Activated naive CD4-positive, alpha-beta T cell treated with anti-CD3 and anti-CD28 coated beads, Interleukin-2, amount 10 ng/mL, durations not matched to agents 7 days and 5 days (primary cell): ENCODE data around the gene PGP.
"Not testable (repeated sequence)": the region's sequence is repeated elsewhere in the genome, so short reads cannot be mapped to it uniquely, and the experiment has no call there.

Experiments
- CTCF ChIA-PET: fragments of 350-600 bp; sonication (Branson Sonifier 250); formaldehyde crosslinking; loops from one replicate; lab custom pipeline; 2021; ENCODE audit warnings: antibody characterized with exemption; lab: Charles Lee
- DNase-seq: peaks from one replicate; pipeline ENCODE4 v3.0.0-alpha.2; 2020
- H3K27ac Mint-ChIP-seq: one replicate; pipeline ENCODE4 v1.8.0; 2021; ENCODE audit warnings: mild to moderate bottlenecking, moderate library complexity, mixed read lengths
- H3K27me3 Mint-ChIP-seq: one replicate; pipeline ENCODE4 v1.8.0; 2021; ENCODE audit warnings: mild to moderate bottlenecking, mixed read lengths
- H3K36me3 Mint-ChIP-seq: one replicate; pipeline ENCODE4 v1.8.0; 2021; ENCODE audit warnings: mixed read lengths
- H3K4me1 Mint-ChIP-seq: one replicate; pipeline ENCODE4 v1.8.0; 2021; ENCODE audit warnings: mixed read lengths
- H3K4me3 Mint-ChIP-seq: one replicate; pipeline ENCODE4 v1.8.0; 2021; ENCODE audit warnings: mild to moderate bottlenecking, moderate library complexity, mixed read lengths
- H3K9me3 Mint-ChIP-seq: one replicate; pipeline ENCODE4 v1.8.0; 2021; ENCODE audit warnings: mixed read lengths

The PGP gene

GRCh38 chr16:2214719-2214968, at the start of gene PGP:
Gene PGP (minus strand): TSS chr16:2214840. CDS start chr16:2214777, 63 bp downstream.
- Mint-ChIP-seq H3K9me3 (no peaks in the 10 kb centered on the region), H3K27ac (peak within 1 kb of the TSS; percentile 89), H3K4me3 (peak within 1 kb of the TSS; percentile 80), H3K27me3 (no peaks in the 10 kb centered on the region), H3K4me1 (peaks cover 29% of the 10 kb centered on the region), H3K36me3 (peaks cover 5% of the 10 kb centered on the region)
- no peak for DNase-seq
- CTCF ChIA-PET, result interaction anchor here (1.0 to 1.5 kb wide), 2 partner anchors 20 to 37 kb away, joined by 3 to 5 read pairs; partner anchors contain the start of gene ECI1

GRCh38 chr16:2263026-2263425, 48.4 kb upstream of the PGP start:
- DNase-seq, H3K27ac Mint-ChIP-seq, H3K27me3 Mint-ChIP-seq, H3K9me3 Mint-ChIP-seq, H3K4me3 Mint-ChIP-seq: not testable (repeated sequence)
- Mint-ChIP-seq H3K36me3 (peaks cover 48% of the 10 kb centered on the region), H3K4me1 (peaks cover 27% of the 10 kb centered on the region)
- CTCF ChIA-PET, result interaction anchor here (0.8 to 1.0 kb wide), 3 partner anchors 9 to 13 kb away, joined by 3 to 5 read pairs (median 3); partner anchors contain the start of gene ECI1

- Mint-ChIP-seq H3K9me3 (no peaks in the 10 kb centered on the region), H3K27me3 (no peaks in the 10 kb centered on the region), H3K36me3 (peaks cover 59% of the 10 kb centered on the region), H3K27ac (no peak overlapping the region), H3K4me3 (no peak overlapping the region), H3K4me1 (peaks cover 12% of the 10 kb centered on the region)
- no peak for DNase-seq
- CTCF ChIA-PET, result interaction anchor here (0.7 kb wide), 1 partner anchor 65 kb away, joined by 3 read pairs; no protein-coding TSS in a partner anchor
Measured at GRCh38 chr16:2260250-2260649, 45.6 kb upstream of the PGP start.

GRCh38 chr16:2258530-2258929, 43.9 kb upstream of the PGP start:
- H3K27ac Mint-ChIP-seq, H3K4me3 Mint-ChIP-seq, CTCF ChIA-PET, H3K9me3 Mint-ChIP-seq, H3K27me3 Mint-ChIP-seq, DNase-seq, H3K4me1 Mint-ChIP-seq: not testable (repeated sequence)
- peaks cover 57% of the 10 kb centered on the region for H3K36me3 Mint-ChIP-seq

GRCh38 chr16:2257726-2258125, 43.1 kb upstream of the PGP start:
- H3K9me3 Mint-ChIP-seq, result no peaks in the 10 kb centered on the region
- no peaks in the 10 kb centered on the region for H3K4me1 Mint-ChIP-seq
- H3K27me3 Mint-ChIP-seq, result no peaks in the 10 kb centered on the region
- H3K27ac Mint-ChIP-seq, result peak overlapping the region; percentile 65
- CTCF ChIA-PET, result no interaction called here
- H3K36me3 Mint-ChIP-seq, result peaks cover 59% of the 10 kb centered on the region
- DNase-seq, result no peak
- H3K4me3 Mint-ChIP-seq, result no peak overlapping the region

- Mint-ChIP-seq H3K27me3 (no peaks in the 10 kb centered on the region), H3K27ac (no peak overlapping the region), H3K9me3 (no peaks in the 10 kb centered on the region), H3K4me1 (peaks cover 2% of the 10 kb centered on the region), H3K36me3 (peaks cover 54% of the 10 kb centered on the region), H3K4me3 (no peak overlapping the region)
- no peak for DNase-seq
- CTCF ChIA-PET, result interaction anchor here (1.5 kb wide), 1 partner anchor 62 kb away, joined by 5 read pairs; no protein-coding TSS in a partner anchor
Measured at GRCh38 chr16:2256531-2257140, 42.0 kb upstream of the PGP start.

- CTCF ChIA-PET, result interaction anchor here (2.5 kb wide), 1 partner anchor 250 kb away, joined by 8 read pairs; no protein-coding TSS in a partner anchor
- Mint-ChIP-seq H3K27me3 (no peaks in the 10 kb centered on the region), H3K4me3 (no peak overlapping the region), H3K4me1 (peaks cover 13% of the 10 kb centered on the region), H3K27ac (peak overlapping the region; percentile 38), H3K9me3 (no peaks in the 10 kb centered on the region), H3K36me3 (peaks cover 43% of the 10 kb centered on the region)
- DNase-seq, result no peak
Measured at GRCh38 chr16:2253293-2253692, 38.7 kb upstream of the PGP start.

- Mint-ChIP-seq H3K36me3 (peaks cover 39% of the 10 kb centered on the region), H3K4me1 (peaks cover 13% of the 10 kb centered on the region), H3K27ac (peak overlapping the region; percentile 38), H3K27me3 (no peaks in the 10 kb centered on the region), H3K9me3 (no peaks in the 10 kb centered on the region), H3K4me3 (no peak overlapping the region)
- CTCF ChIA-PET, result interaction anchor here (1.0 to 2.5 kb wide), 4 partner anchors 37 to 249 kb away, joined by 4 to 16 read pairs (median 6); no protein-coding TSS in a partner anchor
- DNase-seq, result no peak
Measured at GRCh38 chr16:2252806-2253148, 38.1 kb upstream of the PGP start.

GRCh38 chr16:2251296-2252111, 36.9 kb upstream of the PGP start, which contains the start of gene ECI1:
Gene ECI1 (minus strand): TSS chr16:2251587. CDS start chr16:2251566, 21 bp downstream.
- Mint-ChIP-seq H3K27me3 (no peaks in the 10 kb centered on the region), H3K4me1 (peaks cover 13% of the 10 kb centered on the region), H3K9me3 (no peaks in the 10 kb centered on the region), H3K27ac (peak within 1 kb of the TSS; percentile 95), H3K4me3 (peak within 1 kb of the TSS; percentile 93), H3K36me3 (peaks cover 28% of the 10 kb centered on the region)
- DNase-seq, result peak; percentile 87
- CTCF ChIA-PET, result interaction anchor here (0.6 to 2.5 kb wide), 11 partner anchors 10 to 248 kb away, joined by 3 to 16 read pairs (median 4); partner anchors contain the start of genes ABCA3 and NPW

GRCh38 chr16:2250652-2251295, 36.1 kb upstream of the PGP start:
- Mint-ChIP-seq H3K27me3 (no peaks in the 10 kb centered on the region), H3K4me1 (peaks cover 13% of the 10 kb centered on the region), H3K36me3 (peaks cover 23% of the 10 kb centered on the region), H3K27ac (peak overlapping the region; percentile 95), H3K4me3 (peak overlapping the region; percentile 93), H3K9me3 (no peaks in the 10 kb centered on the region)
- CTCF ChIA-PET, result interaction anchor here (0.8 to 2.5 kb wide), 8 partner anchors 11 to 247 kb away, joined by 3 to 16 read pairs (median 4); partner anchors contain the start of gene NPW
- peak; percentile 65 for DNase-seq

- Mint-ChIP-seq H3K4me1 (peaks cover 16% of the 10 kb centered on the region), H3K27me3 (no peaks in the 10 kb centered on the region), H3K9me3 (no peaks in the 10 kb centered on the region), H3K27ac (no peak overlapping the region), H3K4me3 (no peak overlapping the region), H3K36me3 (peaks cover 12% of the 10 kb centered on the region)
- DNase-seq, result no peak
- CTCF ChIA-PET, result no interaction called here
Measured at GRCh38 chr16:2246301-2246885, 31.8 kb upstream of the PGP start.

- H3K4me3 Mint-ChIP-seq, result no peak overlapping the region
- no peaks in the 10 kb centered on the region for H3K9me3 Mint-ChIP-seq
- no peak overlapping the region for H3K27ac Mint-ChIP-seq
- peaks cover 9% of the 10 kb centered on the region for H3K36me3 Mint-ChIP-seq
- peaks cover 9% of the 10 kb centered on the region for H3K4me1 Mint-ChIP-seq
- H3K27me3 Mint-ChIP-seq, result no peaks in the 10 kb centered on the region
- CTCF ChIA-PET, result no interaction called here
- no peak for DNase-seq
Measured at GRCh38 chr16:2244926-2245795, 30.5 kb upstream of the PGP start.

GRCh38 chr16:2244301-2244700, 29.7 kb upstream of the PGP start:
- no peak overlapping the region for H3K27ac Mint-ChIP-seq
- no peak overlapping the region for H3K4me3 Mint-ChIP-seq
- H3K4me1 Mint-ChIP-seq, result peaks cover 5% of the 10 kb centered on the region
- peaks cover 9% of the 10 kb centered on the region for H3K36me3 Mint-ChIP-seq
- no peak for DNase-seq
- no peaks in the 10 kb centered on the region for H3K27me3 Mint-ChIP-seq
- CTCF ChIA-PET, result no interaction called here
- H3K9me3 Mint-ChIP-seq, result no peaks in the 10 kb centered on the region
